GM12865 (cell line): ENCODE data around the gene CGRRF1.

ENCODE experiments used
- DNase-seq: peaks from one replicate; pipeline ENCODE4 v3.0.0; 2010; ENCODE audit warnings: low read depth
- H3K4me3 ChIP-seq: 2 replicates; pipeline ENCODE4 v1.5.1; 2011; ENCODE audit warnings: mild to moderate bottlenecking, low read depth, low read length, control low read depth
- TF ChIP-seq, protein P1 (sequence below): IDR thresholded peaks from 2 replicates; pipeline ENCODE4 v1.5.1; 2011; ENCODE audit warnings: low read length, control low read depth, low read depth, inconsistent platforms; ENCODE audit not compliant: insufficient read depth; ENCODE audit errors: missing control alignments

Gene CGRRF1

DNA sequence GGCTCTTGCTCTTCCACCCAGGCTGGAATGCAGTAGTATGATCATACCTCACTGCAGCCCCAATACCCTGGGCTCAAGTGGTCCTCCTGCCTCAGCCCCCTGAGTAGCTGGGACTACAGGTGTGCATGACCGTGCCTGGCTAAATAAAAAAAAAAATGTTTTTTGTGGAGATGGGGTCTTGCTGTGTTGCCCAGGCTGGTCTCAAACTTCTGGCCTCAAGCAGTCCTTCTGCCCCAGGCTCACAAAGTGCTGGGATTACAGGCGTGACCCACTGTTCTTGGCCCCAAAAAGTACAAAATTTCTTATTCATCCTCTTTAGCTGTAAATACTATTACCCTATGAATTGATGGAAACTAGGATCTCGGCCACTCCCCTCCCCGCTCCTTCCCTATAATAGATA is 14.7 kb downstream of the CGRRF1 start:
- no peak for DNase-seq
- no peak overlapping the region for H3K4me3 ChIP-seq
- TF ChIP-seq, protein P1, sequence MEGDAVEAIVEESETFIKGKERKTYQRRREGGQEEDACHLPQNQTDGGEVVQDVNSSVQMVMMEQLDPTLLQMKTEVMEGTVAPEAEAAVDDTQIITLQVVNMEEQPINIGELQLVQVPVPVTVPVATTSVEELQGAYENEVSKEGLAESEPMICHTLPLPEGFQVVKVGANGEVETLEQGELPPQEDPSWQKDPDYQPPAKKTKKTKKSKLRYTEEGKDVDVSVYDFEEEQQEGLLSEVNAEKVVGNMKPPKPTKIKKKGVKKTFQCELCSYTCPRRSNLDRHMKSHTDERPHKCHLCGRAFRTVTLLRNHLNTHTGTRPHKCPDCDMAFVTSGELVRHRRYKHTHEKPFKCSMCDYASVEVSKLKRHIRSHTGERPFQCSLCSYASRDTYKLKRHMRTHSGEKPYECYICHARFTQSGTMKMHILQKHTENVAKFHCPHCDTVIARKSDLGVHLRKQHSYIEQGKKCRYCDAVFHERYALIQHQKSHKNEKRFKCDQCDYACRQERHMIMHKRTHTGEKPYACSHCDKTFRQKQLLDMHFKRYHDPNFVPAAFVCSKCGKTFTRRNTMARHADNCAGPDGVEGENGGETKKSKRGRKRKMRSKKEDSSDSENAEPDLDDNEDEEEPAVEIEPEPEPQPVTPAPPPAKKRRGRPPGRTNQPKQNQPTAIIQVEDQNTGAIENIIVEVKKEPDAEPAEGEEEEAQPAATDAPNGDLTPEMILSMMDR, result no peak

DNA sequence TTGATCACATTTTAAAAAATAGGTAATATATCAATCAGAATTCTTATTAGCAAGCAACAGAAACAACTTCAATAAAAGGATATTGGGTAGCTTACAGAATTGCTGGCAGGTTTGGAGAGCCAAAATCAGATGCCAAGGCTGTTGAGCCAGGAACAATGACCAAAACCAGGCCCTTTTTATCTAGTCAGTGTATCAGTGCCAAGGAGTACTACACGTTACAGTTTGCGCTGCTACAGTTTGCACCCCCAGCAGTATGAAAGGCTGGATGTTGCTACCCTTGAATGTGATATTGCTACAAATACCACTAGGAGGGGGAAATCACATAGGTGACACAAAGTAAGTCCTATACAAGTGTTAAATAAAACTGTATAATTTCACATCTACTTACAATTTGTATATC is 19.3 kb downstream of the CGRRF1 start:
- no peak overlapping the region for H3K4me3 ChIP-seq
- no peak for DNase-seq
- TF ChIP-seq, protein P1, result no peak

DNA sequence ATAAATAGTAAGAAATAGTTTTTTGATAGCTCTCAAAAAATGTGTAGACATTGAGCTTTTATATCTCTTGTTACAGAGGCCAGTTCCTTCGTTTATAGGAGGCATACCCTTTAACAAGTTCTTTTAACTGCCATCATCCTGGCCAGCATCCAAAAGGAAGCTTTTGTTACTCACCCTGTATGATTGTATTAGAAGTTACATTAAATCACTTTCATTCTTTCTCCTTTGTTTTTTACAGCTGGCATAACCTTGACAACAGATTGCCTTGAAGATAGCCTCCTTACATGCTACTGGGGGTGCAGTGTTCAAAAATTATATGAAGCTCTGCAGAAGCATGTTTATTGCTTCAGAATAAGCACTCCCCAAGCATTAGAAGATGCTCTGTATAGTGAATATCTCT is 20.1 kb downstream of the CGRRF1 start:
- TF ChIP-seq, protein P1, result no peak
- DNase-seq, result no peak
- no peak overlapping the region for H3K4me3 ChIP-seq

DNA sequence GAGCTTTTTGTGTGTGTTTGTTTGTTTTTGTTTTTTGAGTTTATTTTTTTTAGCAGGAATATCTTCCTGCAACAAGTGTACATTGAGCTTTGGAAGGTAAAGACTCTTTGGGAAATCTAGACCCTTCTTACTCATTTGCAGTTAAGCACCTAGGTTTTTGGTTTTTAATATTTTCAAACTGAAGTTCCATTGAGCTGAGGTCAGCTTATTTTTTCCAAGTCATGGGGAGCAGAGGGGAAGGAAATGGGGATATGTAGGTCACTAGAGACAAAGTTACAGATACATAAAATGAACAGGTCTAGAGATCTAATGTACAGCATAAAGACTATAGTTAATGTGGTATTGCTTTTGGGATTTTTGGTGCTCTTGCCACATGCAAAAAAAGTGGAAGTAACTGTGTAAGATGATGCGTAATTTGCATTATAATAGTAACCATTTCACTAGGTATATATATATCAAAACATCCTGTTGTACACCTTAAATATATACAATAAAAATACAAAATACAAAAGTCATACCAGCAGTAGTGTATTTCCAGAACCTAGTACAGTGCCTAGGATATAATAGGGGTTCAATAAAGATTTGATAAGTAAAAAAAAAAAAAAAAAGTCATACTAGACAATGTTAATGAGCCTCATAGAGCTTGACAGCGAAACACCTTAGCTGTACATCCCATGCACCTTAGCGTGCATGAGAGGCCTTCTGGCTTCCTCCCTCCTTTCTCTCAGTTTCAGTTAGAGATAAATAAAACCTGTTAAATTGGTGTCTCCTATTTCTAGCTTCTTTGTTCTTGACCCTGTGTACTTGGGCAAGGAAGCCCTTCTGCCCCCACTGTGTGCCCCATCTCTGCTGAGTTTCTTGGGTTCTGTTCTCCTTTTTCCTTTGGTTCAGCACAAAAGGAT is 22.7 kb downstream of the CGRRF1 start:
- TF ChIP-seq, protein P1, result no peak
- peak; percentile 81 for DNase-seq
- H3K4me3 ChIP-seq, result peak overlapping the region; percentile 3; the same call in 1 of the 2 replicates

DNA sequence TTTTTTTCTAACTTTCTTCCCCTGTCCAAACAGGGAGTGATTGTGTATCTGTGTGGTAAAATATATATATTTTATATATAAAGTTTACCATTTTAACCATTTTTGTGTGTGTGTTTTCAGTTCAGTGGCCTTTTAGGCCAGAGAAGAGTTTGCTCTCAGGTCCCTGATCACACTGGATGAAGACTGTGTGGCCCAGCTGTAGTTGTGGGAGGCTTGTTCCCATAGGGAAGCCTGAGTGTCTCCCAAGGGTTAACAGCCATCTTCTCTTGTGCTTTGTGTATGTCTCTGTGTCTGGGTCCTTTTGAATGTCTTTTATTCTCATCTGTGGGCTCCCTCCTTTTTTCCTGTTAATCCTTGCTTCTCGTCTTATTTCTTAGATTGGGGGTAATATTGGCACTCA is 23.4 kb downstream of the CGRRF1 start:
- peak overlapping the region; percentile 3; the same call in 1 of the 2 replicates for H3K4me3 ChIP-seq
- peak; percentile 3 for DNase-seq
- TF ChIP-seq, protein P1, result no peak

DNA sequence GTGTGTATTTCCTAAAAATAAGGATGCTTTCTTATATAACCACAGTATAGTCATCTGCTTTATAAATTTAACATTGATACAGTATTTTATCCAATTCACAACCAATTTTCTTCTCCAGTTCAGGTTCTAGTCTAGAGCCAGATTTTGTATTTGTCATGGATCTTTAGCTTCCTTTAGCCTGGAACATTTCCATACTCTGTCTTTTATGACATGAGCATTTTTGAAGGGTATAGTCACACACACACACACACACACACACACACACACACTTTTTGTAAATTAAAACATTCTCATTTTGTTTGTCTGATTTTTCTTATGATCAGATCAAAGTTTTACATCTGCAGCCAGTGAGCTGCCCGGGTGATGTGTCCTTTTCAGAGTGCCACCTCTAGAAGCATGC is 25.4 kb downstream of the CGRRF1 start:
- TF ChIP-seq, protein P1, result no peak
- no peak for DNase-seq
- no peak overlapping the region for H3K4me3 ChIP-seq
